Gastroesophageal sphincter (tissue), 3 donors: ENCODE data around the gene SARS1.

Experiments used
- CTCF ChIP-seq, 4 experiments: fragments of 200-600 bp in 2 of 4; fragments of 450-650 bp in 2 of 4; sonication (generic) in 1 of 4; IDR thresholded peaks; one replicate each; pipeline ENCODE4 v1.5.1; 2017 to 2019; ENCODE audit warnings: antibody characterized with exemption in 4 of 4, mild to moderate bottlenecking in 2 of 4, moderate library complexity in 2 of 4
- EP300 ChIP-seq: sonication (generic); formaldehyde crosslinking; IDR thresholded peaks from one replicate; pipeline ENCODE4 v1.6.1; 2017; ENCODE audit warnings: antibody characterized with exemption, mild to moderate bottlenecking

- TF ChIP-seq CTCF (IDR thresholded peaks at IDR 0.05) (no peak), EP300 (no peak)
Measured at GRCh38 chr1:109199710-109200109, 14.0 kb upstream of the SARS1 start.
